IMR-90 (cell line): ENCODE data around the gene RNF182. TPM values are rescaled to one million over a fixed set of nuclear protein-coding genes. Genes with fewer than 3 reads are reported as not detected.

Experiments
- ATAC-seq: fragments of 200-7000 bp; cut with Tn5 transposase; 2 replicates; pipeline ENCODE4 v1.9.1; 2020; ENCODE audit warnings: low read depth, mild to moderate bottlenecking, moderate library complexity
- BruUV-seq: library from RNA; stranded (reverse); fragments of 400-500 nt; replicated peaks from 2 replicates; lab custom pipeline; 2021; lab: Mats Ljungman, UMichigan
- CTCF ChIA-PET: fragments of 300-600 bp; formaldehyde crosslinking; extraction: SDS; loops from one replicate; lab custom pipeline; 2021; ENCODE audit warnings: antibody characterized with exemption; lab: Yijun Ruan, JAX
- POLR2A ChIA-PET: fragments of 300-600 bp; sonication (Branson Sonifier 250); formaldehyde crosslinking; loops from one replicate; lab custom pipeline; 2022; ENCODE audit warnings: antibody characterized with exemption; ENCODE audit not compliant: unreplicated experiment; lab: Charles Lee
- DNase-seq: peaks from one replicate; pipeline ENCODE4 v3.0.0; 2013
- H2AFZ ChIP-seq: replicated peaks from 2 replicates; pipeline ENCODE3; 2013; ENCODE audit warnings: low read length, mild to moderate bottlenecking; ENCODE audit not compliant: poor library complexity
- H2AK5ac ChIP-seq: 2 replicates; pipeline ENCODE4 v1.6.1; 2013; ENCODE audit warnings: low read depth, low read length, inconsistent platforms
- H2AK9ac ChIP-seq: replicated peaks from 2 replicates; pipeline ENCODE3; 2013; ENCODE audit warnings: mild to moderate bottlenecking, low read depth, low read length, moderate library complexity; ENCODE audit not compliant: poor library complexity
- H2BK120ac ChIP-seq: 2 replicates; pipeline ENCODE4 v1.6.1; 2013; ENCODE audit warnings: low read depth, low read length, inconsistent platforms
- H2BK15ac ChIP-seq: 3 replicates; pipeline ENCODE4 v1.6.1; 2013; ENCODE audit warnings: low read depth, low read length, inconsistent platforms
- H2BK20ac ChIP-seq: 2 replicates; pipeline ENCODE4 v1.6.1; 2013; ENCODE audit warnings: low read depth, mild to moderate bottlenecking, inconsistent platforms, low read length, moderate library complexity
- H2BK5ac ChIP-seq: 2 replicates; pipeline ENCODE4 v1.6.1; 2013; ENCODE audit warnings: mild to moderate bottlenecking, low read depth, low read length, inconsistent platforms; ENCODE audit not compliant: poor library complexity, severe bottlenecking
- H3K14ac ChIP-seq: replicated peaks from 2 replicates; pipeline ENCODE4 v1.6.1; 2013; ENCODE audit warnings: low read depth, low read length, inconsistent platforms
- H3K18ac ChIP-seq: 2 replicates; pipeline ENCODE4 v1.6.1; 2013; ENCODE audit warnings: low read depth, low read length, control low read depth
- H3K23ac ChIP-seq: 2 replicates; pipeline ENCODE4 v1.6.1; 2013; ENCODE audit warnings: low read depth, low read length, inconsistent platforms
- H3K27ac ChIP-seq: 2 replicates; pipeline ENCODE4 v1.5.1; 2013; ENCODE audit warnings: mild to moderate bottlenecking, control low read depth, low read length; ENCODE audit not compliant: insufficient read depth
- H3K27me3 ChIP-seq: 2 replicates; pipeline ENCODE4 v1.6.1; 2013; ENCODE audit warnings: low read length; ENCODE audit not compliant: control insufficient read depth, insufficient read depth
- H3K36me3 ChIP-seq: 2 replicates; pipeline ENCODE4 v1.6.1; 2013; ENCODE audit warnings: low read length, mixed read lengths; ENCODE audit not compliant: control insufficient read depth, insufficient read depth
- H3K4ac ChIP-seq: 2 replicates; pipeline ENCODE4 v1.6.1; 2013; ENCODE audit warnings: low read depth, low read length, inconsistent platforms
- H3K4me1 ChIP-seq: 2 replicates; pipeline ENCODE4 v1.6.1; 2013; ENCODE audit warnings: low read length, mixed read lengths; ENCODE audit not compliant: control insufficient read depth, insufficient read depth
- H3K4me2 ChIP-seq: 2 replicates; pipeline ENCODE4 v1.6.1; 2013; ENCODE audit warnings: low read depth, mild to moderate bottlenecking, control low read depth, low read length, moderate library complexity
- H3K4me3 ChIP-seq: 2 replicates; pipeline ENCODE4 v1.5.1; 2013; ENCODE audit warnings: low read depth, mild to moderate bottlenecking, control low read depth, low read length, moderate library complexity; ENCODE audit not compliant: insufficient read depth
- H3K56ac ChIP-seq: 2 replicates; pipeline ENCODE4 v1.6.1; 2013; ENCODE audit warnings: low read length, inconsistent platforms; ENCODE audit not compliant: insufficient read depth; ENCODE audit errors: extremely low read depth
- H3K79me1 ChIP-seq, 2 experiments: 2 replicates each; pipeline ENCODE4 v1.6.1; 2013; ENCODE audit warnings: low read length in 2 of 2, inconsistent platforms in 1 of 2, low read depth in 1 of 2
- H3K9ac ChIP-seq: 2 replicates; pipeline ENCODE4 v1.6.1; 2013; ENCODE audit warnings: low read depth, low read length, control low read depth
- H3K9me1 ChIP-seq: 2 replicates; pipeline ENCODE4 v1.6.1; 2013; ENCODE audit warnings: low read length, inconsistent platforms; ENCODE audit not compliant: insufficient read depth
- H3K9me3 ChIP-seq: 2 replicates; pipeline ENCODE4 v1.6.1; 2013; ENCODE audit warnings: low read length; ENCODE audit not compliant: control insufficient read depth, insufficient read depth
- H4K20me1 ChIP-seq: 2 replicates; pipeline ENCODE4 v1.6.1; 2013; ENCODE audit warnings: low read length, inconsistent platforms; ENCODE audit not compliant: insufficient read depth
- H4K5ac ChIP-seq: 2 replicates; pipeline ENCODE4 v1.6.1; 2013; ENCODE audit warnings: mild to moderate bottlenecking, low read depth, low read length, control low read depth
- H4K8ac ChIP-seq, 2 experiments: 2 replicates each; pipeline ENCODE4 v1.6.1; 2013; ENCODE audit warnings: low read depth in 2 of 2, low read length in 2 of 2, control low read depth in 1 of 2, inconsistent platforms in 1 of 2
- H4K91ac ChIP-seq: 2 replicates; pipeline ENCODE4 v1.6.1; 2013; ENCODE audit warnings: low read depth, low read length, inconsistent platforms; ENCODE audit not compliant: insufficient read depth
- MAZ ChIP-seq: IDR thresholded peaks from 2 replicates; pipeline ENCODE4 v1.6.1; 2012; ENCODE audit warnings: low read depth, mild to moderate bottlenecking, low read length, improper control_type of control experiment, moderate library complexity, borderline replicate concordance
- NFE2L2 ChIP-seq: fragments of 150-350 bp; IDR thresholded peaks from 2 replicates; pipeline ENCODE4 v1.6.1; 2016; ENCODE audit warnings: low read depth, mild to moderate bottlenecking, low read length
- RAD21 ChIP-seq: IDR thresholded peaks from 2 replicates; pipeline ENCODE4 v1.6.1; 2012; ENCODE audit warnings: low read length, improper control_type of control experiment
- WGBS, 2 experiments: methylation state at CpG; one replicate each; pipeline versions ENCODE4 v1.1.5 to v1.1.7; 2013; ENCODE audit warnings: missing lambda C conversion rate in 2 of 2; ENCODE audit not compliant: insufficient read length in 1 of 2; ENCODE audit errors: extremely low coverage in 2 of 2; 5-methylcytosine and 5-hydroxymethylcytosine counted together
- dilution Hi-C: fragments of 300-500 bp; cut with HindIII; formaldehyde crosslinking; loops from one replicate; pipeline ENCODE4 v1.14.3; 2018; ENCODE audit warnings: low sequenced_read_pairs; ENCODE audit not compliant: unreplicated experiment
- in situ Hi-C: fragments of 300-500 bp; cut with MboI; formaldehyde crosslinking; loops from 3 replicates; pipeline ENCODE4 v1.14.3; 2019; ENCODE audit warnings: low sequenced_read_pairs, inconsistent platforms, mixed read lengths
- intact Hi-C: fragments of 100-400 bp; cut with micrococcal nuclease; formaldehyde crosslinking; loops from 2 replicates; pipeline ENCODE4 v1.10.0; 2022
- polyA plus RNA-seq, 3 experiments: library from polyadenylated mRNA; depleted of rRNA; stranded (reverse); fragments of >200 nt; gene quantifications; 2 replicates each; pipeline ENCODE4 v1.2.3, GENCODE V29; 2012; ENCODE audit warnings: low replicate concordance in 1 of 3
- total RNA-seq: library from RNA; depleted of rRNA; stranded (reverse); fragments of >200 nt; gene quantifications from 2 replicates; pipeline ENCODE4 v1.2.3, GENCODE V29; 2012

The RNF182 gene
- total and polyA plus RNA-seq, 2 of the 4 experiments (the other 2 are of a cell fraction) = 4.1 to 9.1 TPM

DNA sequence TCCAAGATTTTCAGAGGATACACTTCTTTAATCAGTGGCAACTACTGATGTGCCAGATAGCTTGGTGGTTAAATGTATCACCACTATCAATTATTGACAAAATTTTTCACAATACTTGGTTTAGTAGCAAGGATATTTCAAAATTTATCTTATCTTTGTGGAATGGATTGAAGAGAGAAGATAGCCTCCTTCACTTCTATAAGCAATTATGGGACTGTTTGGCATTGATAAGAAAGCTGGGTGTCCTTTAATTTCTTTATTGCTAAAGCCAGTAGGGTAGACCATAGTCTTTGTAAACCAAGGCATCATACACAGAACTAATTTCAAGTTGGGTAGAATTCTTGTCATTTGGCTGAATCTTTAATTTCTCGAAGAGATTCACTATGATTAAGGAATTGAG is 4.9 kb upstream of the RNF182 start:
- H3K4me2 ChIP-seq = no peak overlapping the region
- no peak overlapping the region for H2AFZ ChIP-seq
- peaks cover 2% of the 10 kb centered on the region; the same call in 1 of the 2 replicates for H3K27me3 ChIP-seq
- H2BK120ac ChIP-seq = no peak overlapping the region
- no CpG with 5 or more reads among the region's 1 CpG for WGBS, 2 experiments
- no peak overlapping the region for H3K27ac ChIP-seq
- CTCF ChIA-PET = interaction anchor here (2.5 kb wide), 1 partner anchor 147 kb away, joined by 9 read pairs; no protein-coding TSS in a partner anchor
- ATAC-seq (no peak), DNase-seq (no peak)
- H3K18ac ChIP-seq = no peak overlapping the region
- no peak overlapping the region for H2BK20ac ChIP-seq
- dilution Hi-C loops = no loop called here
- no peak overlapping the region for H4K91ac ChIP-seq
- BruUV-seq = no TSS peak
- POLR2A ChIA-PET = no interaction called here
- H3K9me1 ChIP-seq = no peaks in the 10 kb centered on the region
- H4K5ac ChIP-seq = no peak overlapping the region
- H2BK5ac ChIP-seq = no peak overlapping the region
- H3K4me3 ChIP-seq = no peak overlapping the region
- H3K56ac ChIP-seq = no peak overlapping the region
- no peak overlapping the region for H3K23ac ChIP-seq
- H3K14ac ChIP-seq = no peak overlapping the region
- H4K8ac ChIP-seq = no peak overlapping the region
- no peaks in the 10 kb centered on the region for H3K9me3 ChIP-seq
- intact Hi-C loops = loop anchor here (5.0 kb wide), 1 partner anchor 117 kb away; no protein-coding TSS in a partner anchor
- H2BK15ac ChIP-seq = no peak overlapping the region
- H2AK5ac ChIP-seq = no peak overlapping the region
- in situ Hi-C loops = loop anchor here (25.0 kb wide), 1 partner anchor 1467 kb away; no protein-coding TSS in a partner anchor
- no peak overlapping the region for H2AK9ac ChIP-seq
- no peaks in the 10 kb centered on the region for H3K36me3 ChIP-seq
- H3K9ac ChIP-seq = no peak overlapping the region
- no peaks in the 10 kb centered on the region for H3K4me1 ChIP-seq
- H3K79me1 ChIP-seq = no peaks in the 10 kb centered on the region
- no peak for TF ChIP-seq RAD21
- TF ChIP-seq MAZ = no peak
- TF ChIP-seq NFE2L2 = no peak
- H3K4ac ChIP-seq = no peak overlapping the region
- no peaks in the 10 kb centered on the region for H4K20me1 ChIP-seq
